ENCODE measurements around the gene TTC14.

DNA sequence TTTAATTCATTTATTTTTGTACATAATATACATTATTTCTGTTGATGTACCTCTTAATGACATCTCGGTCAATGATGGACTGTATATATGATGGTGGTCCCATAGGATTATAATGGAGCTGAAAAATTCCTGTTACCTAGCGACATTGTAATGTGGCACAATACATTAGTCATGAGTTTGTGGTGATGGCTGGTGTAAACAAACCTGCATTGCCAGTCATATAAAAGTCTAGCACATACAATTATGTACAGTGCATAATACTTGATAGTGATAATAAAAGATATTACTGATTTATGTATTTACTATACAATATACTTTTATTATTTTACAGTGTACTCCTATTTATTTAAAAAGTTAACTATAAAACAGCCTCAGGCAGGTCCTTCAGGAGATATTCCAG is 15.1 kb downstream of the TTC14 start:
- no peak for TF ChIP-seq RAD21 (IDR thresholded peaks at IDR 0.05; ENCODE audit: low read length)
- TF ChIP-seq, protein P1, sequence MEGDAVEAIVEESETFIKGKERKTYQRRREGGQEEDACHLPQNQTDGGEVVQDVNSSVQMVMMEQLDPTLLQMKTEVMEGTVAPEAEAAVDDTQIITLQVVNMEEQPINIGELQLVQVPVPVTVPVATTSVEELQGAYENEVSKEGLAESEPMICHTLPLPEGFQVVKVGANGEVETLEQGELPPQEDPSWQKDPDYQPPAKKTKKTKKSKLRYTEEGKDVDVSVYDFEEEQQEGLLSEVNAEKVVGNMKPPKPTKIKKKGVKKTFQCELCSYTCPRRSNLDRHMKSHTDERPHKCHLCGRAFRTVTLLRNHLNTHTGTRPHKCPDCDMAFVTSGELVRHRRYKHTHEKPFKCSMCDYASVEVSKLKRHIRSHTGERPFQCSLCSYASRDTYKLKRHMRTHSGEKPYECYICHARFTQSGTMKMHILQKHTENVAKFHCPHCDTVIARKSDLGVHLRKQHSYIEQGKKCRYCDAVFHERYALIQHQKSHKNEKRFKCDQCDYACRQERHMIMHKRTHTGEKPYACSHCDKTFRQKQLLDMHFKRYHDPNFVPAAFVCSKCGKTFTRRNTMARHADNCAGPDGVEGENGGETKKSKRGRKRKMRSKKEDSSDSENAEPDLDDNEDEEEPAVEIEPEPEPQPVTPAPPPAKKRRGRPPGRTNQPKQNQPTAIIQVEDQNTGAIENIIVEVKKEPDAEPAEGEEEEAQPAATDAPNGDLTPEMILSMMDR (conservative IDR thresholded peaks at IDR 0.05; ENCODE audit: low read depth, low read length): no peak
- TF ChIP-seq MAFK (IDR thresholded peaks at IDR 0.05; ENCODE audit: low read depth, low read length): no peak
- TF ChIP-seq POLR2A (IDR thresholded peaks at IDR 0.05; ENCODE audit: low read depth, low read length): no peak
- no peak for TF ChIP-seq SMC3 (IDR thresholded peaks at IDR 0.05; ENCODE audit: low read depth, low read length)
- TF ChIP-seq RFX5 (IDR thresholded peaks at IDR 0.05; ENCODE audit: low read depth, low read length): no peak
- TF ChIP-seq, protein P2, sequence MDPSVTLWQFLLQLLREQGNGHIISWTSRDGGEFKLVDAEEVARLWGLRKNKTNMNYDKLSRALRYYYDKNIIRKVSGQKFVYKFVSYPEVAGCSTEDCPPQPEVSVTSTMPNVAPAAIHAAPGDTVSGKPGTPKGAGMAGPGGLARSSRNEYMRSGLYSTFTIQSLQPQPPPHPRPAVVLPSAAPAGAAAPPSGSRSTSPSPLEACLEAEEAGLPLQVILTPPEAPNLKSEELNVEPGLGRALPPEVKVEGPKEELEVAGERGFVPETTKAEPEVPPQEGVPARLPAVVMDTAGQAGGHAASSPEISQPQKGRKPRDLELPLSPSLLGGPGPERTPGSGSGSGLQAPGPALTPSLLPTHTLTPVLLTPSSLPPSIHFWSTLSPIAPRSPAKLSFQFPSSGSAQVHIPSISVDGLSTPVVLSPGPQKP (IDR thresholded peaks at IDR 0.05; ENCODE audit: borderline replicate concordance, low read depth, low read length): no peak
- no peak for TF ChIP-seq BHLHE40 (IDR thresholded peaks at IDR 0.05; ENCODE audit: low read depth, low read length)
- no peak for TF ChIP-seq CEBPB (IDR thresholded peaks at IDR 0.05; ENCODE audit: low read depth, low read length)
- TF ChIP-seq, protein P3, sequence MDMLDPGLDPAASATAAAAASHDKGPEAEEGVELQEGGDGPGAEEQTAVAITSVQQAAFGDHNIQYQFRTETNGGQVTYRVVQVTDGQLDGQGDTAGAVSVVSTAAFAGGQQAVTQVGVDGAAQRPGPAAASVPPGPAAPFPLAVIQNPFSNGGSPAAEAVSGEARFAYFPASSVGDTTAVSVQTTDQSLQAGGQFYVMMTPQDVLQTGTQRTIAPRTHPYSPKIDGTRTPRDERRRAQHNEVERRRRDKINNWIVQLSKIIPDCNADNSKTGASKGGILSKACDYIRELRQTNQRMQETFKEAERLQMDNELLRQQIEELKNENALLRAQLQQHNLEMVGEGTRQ (IDR thresholded peaks at IDR 0.05; ENCODE audit: low read depth, low read length): no peak
- TF ChIP-seq MXI1 (IDR thresholded peaks at IDR 0.05; ENCODE audit: borderline replicate concordance, low read depth, low read length): no peak
- TF ChIP-seq FOS (IDR thresholded peaks at IDR 0.05; ENCODE audit: low read depth, low read length): no peak
